ENCODE measurements around the gene KRT72.

DNA sequence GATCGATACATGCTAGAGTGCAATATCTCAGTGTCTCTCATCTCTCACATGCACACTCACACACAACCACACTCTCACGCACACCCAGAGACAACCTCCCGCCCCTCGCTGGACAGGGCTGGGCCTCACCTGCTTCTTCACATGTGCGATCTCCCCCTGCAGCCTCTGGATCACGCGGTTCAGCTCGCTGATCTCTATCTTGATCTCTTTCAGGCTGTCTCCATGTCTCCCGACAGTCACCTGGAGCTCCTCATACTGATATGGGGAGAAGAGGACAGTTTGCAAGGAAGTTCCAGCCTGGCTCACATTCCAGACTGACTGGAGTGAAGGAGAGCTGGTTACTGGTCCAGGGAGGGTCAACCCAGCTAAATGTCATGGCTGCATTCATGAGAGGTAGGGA is 46.3 kb upstream of the KRT72 start:
- TF ChIP-seq, protein P1, sequence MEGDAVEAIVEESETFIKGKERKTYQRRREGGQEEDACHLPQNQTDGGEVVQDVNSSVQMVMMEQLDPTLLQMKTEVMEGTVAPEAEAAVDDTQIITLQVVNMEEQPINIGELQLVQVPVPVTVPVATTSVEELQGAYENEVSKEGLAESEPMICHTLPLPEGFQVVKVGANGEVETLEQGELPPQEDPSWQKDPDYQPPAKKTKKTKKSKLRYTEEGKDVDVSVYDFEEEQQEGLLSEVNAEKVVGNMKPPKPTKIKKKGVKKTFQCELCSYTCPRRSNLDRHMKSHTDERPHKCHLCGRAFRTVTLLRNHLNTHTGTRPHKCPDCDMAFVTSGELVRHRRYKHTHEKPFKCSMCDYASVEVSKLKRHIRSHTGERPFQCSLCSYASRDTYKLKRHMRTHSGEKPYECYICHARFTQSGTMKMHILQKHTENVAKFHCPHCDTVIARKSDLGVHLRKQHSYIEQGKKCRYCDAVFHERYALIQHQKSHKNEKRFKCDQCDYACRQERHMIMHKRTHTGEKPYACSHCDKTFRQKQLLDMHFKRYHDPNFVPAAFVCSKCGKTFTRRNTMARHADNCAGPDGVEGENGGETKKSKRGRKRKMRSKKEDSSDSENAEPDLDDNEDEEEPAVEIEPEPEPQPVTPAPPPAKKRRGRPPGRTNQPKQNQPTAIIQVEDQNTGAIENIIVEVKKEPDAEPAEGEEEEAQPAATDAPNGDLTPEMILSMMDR (conservative IDR thresholded peaks at IDR 0.05; ENCODE audit: low read length) = no peak
- no peak for TF ChIP-seq EZH2phosphoT487 (IDR thresholded peaks at IDR 0.05; ENCODE audit: borderline replicate concordance)

All from Loucy (cell line).